Cardiac muscle cell (in vitro differentiated cells and primary cell): ENCODE results near the gene CHAC1. TPM values are rescaled to one million over a fixed set of nuclear protein-coding genes. Genes with fewer than 3 reads are reported as not detected.

ENCODE experiments used
- DNase-seq, 2 donors: peaks; one replicate each; pipeline versions ENCODE4 v3.0.0 to v3.0.0-alpha.2; 2010 to 2017; ENCODE audit warnings: low read depth in 1 of 2, low spot score in 1 of 2
- H3K27ac ChIP-seq: fragments of 200-600 bp; sonication (generic); 2 replicates; pipeline ENCODE4 v1.5.1; 2016
- H3K27me3 ChIP-seq: fragments of 200-600 bp; sonication (generic); 2 replicates; pipeline ENCODE4 v1.6.0; 2016; ENCODE audit warnings: control low read depth
- H3K36me3 ChIP-seq: fragments of 200-600 bp; sonication (generic); 2 replicates; pipeline ENCODE4 v1.5.1; 2016; ENCODE audit warnings: control low read depth
- H3K4me1 ChIP-seq: fragments of 200-600 bp; sonication (generic); 2 replicates; pipeline ENCODE4 v1.8.1; 2017; ENCODE audit warnings: low read depth, mild to moderate bottlenecking, mixed run types
- H3K4me3 ChIP-seq: fragments of 200-600 bp; sonication (generic); 2 replicates; pipeline ENCODE4 v1.5.1; 2016; ENCODE audit warnings: mild to moderate bottlenecking
- H3K9me3 ChIP-seq: fragments of 200-600 bp; sonication (generic); 2 replicates; pipeline ENCODE4 v1.5.1; 2017; ENCODE audit warnings: low read depth, mild to moderate bottlenecking, control low read depth
- polyA plus RNA-seq: library from polyadenylated mRNA; unstranded; fragments of >200 nt; fragmentation: Nextera tagmentation; extraction: Ambion mirVana; gene quantifications from 2 replicates; pipeline ENCODE4 v1.2.1, GENCODE V29; 2016
- total RNA-seq: library from RNA; depleted of rRNA; stranded (reverse); fragments of >200 nt; gene quantifications from 2 replicates; pipeline ENCODE4 v1.2.3, GENCODE V29; 2016
- TF ChIP-seq, protein P1 (sequence below): IDR thresholded peaks from 2 replicates; pipeline ENCODE4 v1.5.1; 2012; ENCODE audit warnings: low read depth, mild to moderate bottlenecking, low read length

The CHAC1 gene
- total and polyA plus RNA-seq, 2 experiments from 2014 or later = 5.0 to 6.0 TPM

DNA sequence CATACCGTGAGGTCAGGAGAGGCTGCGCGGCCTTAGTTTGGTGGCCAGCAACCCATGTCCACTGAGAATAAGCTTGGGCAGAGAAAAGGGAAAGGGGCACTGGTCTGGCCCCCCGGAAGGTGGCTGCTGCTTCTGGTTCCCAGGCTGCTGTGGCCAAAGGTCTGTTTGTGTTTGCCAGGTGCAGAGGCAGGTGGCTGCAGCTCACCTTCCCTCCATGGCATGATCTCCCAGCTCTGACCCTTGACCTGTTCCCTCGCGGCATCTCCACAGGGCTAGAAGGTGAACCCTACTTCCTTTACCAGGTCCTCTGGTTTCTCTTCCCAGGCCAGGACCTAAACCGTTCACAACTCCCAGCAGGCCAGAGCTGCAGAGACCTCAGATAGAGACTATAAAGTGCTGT is 45.2 kb upstream of the CHAC1 start:
- no peak for DNase-seq
- TF ChIP-seq, protein P1, sequence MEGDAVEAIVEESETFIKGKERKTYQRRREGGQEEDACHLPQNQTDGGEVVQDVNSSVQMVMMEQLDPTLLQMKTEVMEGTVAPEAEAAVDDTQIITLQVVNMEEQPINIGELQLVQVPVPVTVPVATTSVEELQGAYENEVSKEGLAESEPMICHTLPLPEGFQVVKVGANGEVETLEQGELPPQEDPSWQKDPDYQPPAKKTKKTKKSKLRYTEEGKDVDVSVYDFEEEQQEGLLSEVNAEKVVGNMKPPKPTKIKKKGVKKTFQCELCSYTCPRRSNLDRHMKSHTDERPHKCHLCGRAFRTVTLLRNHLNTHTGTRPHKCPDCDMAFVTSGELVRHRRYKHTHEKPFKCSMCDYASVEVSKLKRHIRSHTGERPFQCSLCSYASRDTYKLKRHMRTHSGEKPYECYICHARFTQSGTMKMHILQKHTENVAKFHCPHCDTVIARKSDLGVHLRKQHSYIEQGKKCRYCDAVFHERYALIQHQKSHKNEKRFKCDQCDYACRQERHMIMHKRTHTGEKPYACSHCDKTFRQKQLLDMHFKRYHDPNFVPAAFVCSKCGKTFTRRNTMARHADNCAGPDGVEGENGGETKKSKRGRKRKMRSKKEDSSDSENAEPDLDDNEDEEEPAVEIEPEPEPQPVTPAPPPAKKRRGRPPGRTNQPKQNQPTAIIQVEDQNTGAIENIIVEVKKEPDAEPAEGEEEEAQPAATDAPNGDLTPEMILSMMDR = no peak
- peaks cover 5% of the 10 kb centered on the region for H3K4me1 ChIP-seq
- H3K27me3 ChIP-seq = no peaks in the 10 kb centered on the region
- no peak overlapping the region for H3K27ac ChIP-seq
- no peak overlapping the region for H3K4me3 ChIP-seq
- peaks cover 3% of the 10 kb centered on the region for H3K36me3 ChIP-seq
- no peaks in the 10 kb centered on the region for H3K9me3 ChIP-seq

DNA sequence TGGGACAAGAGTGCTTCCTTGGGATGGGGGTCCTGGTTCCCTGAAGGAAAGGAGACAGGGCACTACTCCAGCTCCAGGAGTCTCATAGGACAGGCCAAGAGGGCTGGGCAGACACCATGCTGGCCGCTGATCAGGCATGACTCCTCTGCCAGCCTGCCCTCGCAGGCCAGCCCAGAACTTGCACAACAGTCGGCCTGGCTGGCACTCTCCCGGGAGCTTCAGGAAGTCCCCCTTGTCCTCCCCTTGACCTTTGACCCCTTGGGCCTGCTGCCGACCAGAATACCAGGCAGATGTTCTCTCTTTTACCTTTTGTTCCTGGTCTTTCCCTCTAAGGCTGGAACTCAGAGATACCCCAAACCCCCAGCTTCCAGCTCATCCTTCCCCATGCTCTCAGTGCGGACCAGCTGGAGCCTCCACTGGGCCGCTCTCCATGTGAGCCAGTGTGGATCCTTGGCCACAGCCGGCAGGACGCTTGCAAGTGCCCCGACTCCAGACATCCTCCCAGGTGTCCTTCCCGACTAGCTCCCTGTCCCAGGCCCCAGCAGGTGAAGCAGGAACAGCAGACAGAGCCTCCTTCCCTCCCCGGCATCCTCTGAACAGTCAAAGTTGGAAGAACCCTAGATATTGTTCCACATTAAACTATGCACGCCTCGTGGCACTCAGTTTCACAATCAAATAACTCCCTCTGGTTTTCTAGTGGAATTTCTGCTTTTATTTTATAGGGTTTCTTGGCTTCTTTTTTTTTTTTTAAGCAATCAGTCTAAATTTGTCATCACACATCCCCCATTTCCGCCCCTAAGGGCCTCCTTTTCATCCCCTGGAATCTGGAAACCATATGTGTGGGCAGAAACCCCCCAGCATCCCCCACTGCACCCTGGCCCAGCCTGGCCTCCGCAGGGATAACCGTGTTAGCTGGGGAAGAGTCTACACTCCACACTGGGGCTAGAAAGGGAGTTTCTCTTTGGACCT is 43.3 kb upstream of the CHAC1 start:
- H3K27ac ChIP-seq = no peak overlapping the region
- no peaks in the 10 kb centered on the region for H3K9me3 ChIP-seq
- H3K4me1 ChIP-seq = peaks cover 5% of the 10 kb centered on the region
- no peaks in the 10 kb centered on the region for H3K36me3 ChIP-seq
- H3K4me3 ChIP-seq = no peak overlapping the region
- TF ChIP-seq, protein P1 = no peak
- no peaks in the 10 kb centered on the region for H3K27me3 ChIP-seq
- DNase-seq = peak in 1 of 2 donors; percentile 72

DNA sequence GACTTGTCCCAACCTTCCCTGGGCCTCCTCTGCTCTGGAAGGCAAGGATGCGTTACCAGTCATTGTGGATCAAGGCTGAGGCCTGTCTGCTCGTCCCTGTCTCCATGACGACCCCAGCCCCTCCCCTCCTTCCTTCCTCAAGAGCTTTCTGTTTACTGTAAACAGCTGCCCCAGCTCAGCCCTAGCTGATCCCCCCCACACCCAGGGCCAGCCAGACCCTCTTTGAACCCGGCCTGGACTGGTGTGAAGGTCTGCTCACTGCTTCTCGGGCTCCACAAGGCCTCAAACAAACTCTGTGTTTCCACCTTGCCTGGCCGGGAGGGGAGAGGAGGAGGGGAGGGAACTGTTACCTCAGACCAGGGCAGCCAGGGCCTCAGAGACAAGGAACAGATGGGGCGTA is 42.1 kb upstream of the CHAC1 start:
- no peaks in the 10 kb centered on the region for H3K27me3 ChIP-seq
- peaks cover 5% of the 10 kb centered on the region for H3K4me1 ChIP-seq
- no peak for DNase-seq
- TF ChIP-seq, protein P1 = no peak
- no peak overlapping the region for H3K27ac ChIP-seq
- H3K36me3 ChIP-seq = no peaks in the 10 kb centered on the region
- H3K4me3 ChIP-seq = no peak overlapping the region
- H3K9me3 ChIP-seq = no peaks in the 10 kb centered on the region

DNA sequence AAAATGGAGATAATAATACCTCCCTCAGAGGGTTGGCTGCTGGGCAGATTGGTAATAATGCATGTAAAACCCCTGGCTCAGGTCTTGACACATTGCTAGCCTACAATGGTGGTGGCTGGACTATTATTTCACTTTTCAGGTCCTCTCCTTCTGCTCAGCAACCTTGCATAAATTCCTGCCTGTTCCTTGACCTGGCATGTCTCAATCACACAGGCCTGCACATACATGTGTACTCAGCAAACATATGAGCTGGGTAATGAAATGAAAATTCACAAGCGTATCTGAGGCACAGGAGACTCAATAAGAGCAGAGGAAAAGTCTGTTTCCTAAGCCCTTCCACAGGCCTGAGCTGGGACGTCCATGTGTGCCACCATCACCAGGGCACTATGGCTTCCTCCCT is 41.6 kb upstream of the CHAC1 start:
- no peak for DNase-seq
- no peak overlapping the region for H3K27ac ChIP-seq
- peaks cover 3% of the 10 kb centered on the region for H3K4me1 ChIP-seq
- no peaks in the 10 kb centered on the region for H3K9me3 ChIP-seq
- no peak overlapping the region for H3K4me3 ChIP-seq
- no peaks in the 10 kb centered on the region for H3K27me3 ChIP-seq
- H3K36me3 ChIP-seq = no peaks in the 10 kb centered on the region
- TF ChIP-seq, protein P1 = no peak

DNA sequence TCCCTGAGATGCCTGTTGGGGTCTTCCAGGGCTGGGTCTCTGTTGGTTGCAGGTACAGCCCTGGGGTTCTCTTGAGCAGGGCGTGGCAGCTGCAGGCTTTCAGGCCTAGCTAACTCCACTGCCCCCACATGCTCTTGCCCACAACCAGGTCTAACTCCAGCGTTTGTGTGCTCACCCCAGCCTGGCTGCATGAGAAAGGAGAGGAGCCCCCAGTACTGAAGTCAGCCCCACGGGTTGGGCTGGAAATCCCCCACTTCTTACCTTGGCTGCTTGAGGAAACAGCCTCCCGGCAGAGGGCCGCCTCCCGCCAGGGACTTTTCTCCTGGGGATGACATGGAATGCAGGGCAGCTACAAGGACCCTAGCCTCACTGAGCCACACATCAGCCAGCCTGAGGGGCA is 40.8 kb upstream of the CHAC1 start:
- Histone ChIP-seq H3K27ac (no peak overlapping the region), H3K4me1 (no peaks in the 10 kb centered on the region), H3K27me3 (peaks cover 3% of the 10 kb centered on the region), H3K4me3 (no peak overlapping the region), H3K36me3 (no peaks in the 10 kb centered on the region), H3K9me3 (no peaks in the 10 kb centered on the region)
- no peak for DNase-seq
- TF ChIP-seq, protein P1 = no peak
